IMR-90 (cell line): ENCODE measurements around the gene DPP6.

Experiments
- CHD1 ChIP-seq: IDR thresholded peaks from 2 replicates; pipeline ENCODE4 v1.6.1; 2012; ENCODE audit warnings: low read depth, low read length, improper control_type of control experiment
- POLR2A ChIP-seq: IDR thresholded peaks from 2 replicates; pipeline ENCODE4 v1.6.1; 2012; ENCODE audit warnings: mild to moderate bottlenecking, low read depth, low read length
- RCOR1 ChIP-seq: IDR thresholded peaks from 2 replicates; pipeline ENCODE4 v1.6.1; 2012; ENCODE audit warnings: mild to moderate bottlenecking, low read length, improper control_type of control experiment; ENCODE audit not compliant: insufficient replicate concordance

GRCh38 chr7:154232700-154233099 lies 180.5 kb downstream of the DPP6 start:
- TF ChIP-seq POLR2A (no peak), CHD1 (no peak), RCOR1 (no peak)
